DOHH2 (cell line): ENCODE measurements around the gene PCYT2.

Source experiments
- H3F3A ChIP-seq: fragments of 200-600 bp; sonication (generic), shearing (Covaris generic); 2 replicates; pipeline ENCODE4 v1.6.0; 2016; ENCODE audit warnings: antibody characterized with exemption, mild to moderate bottlenecking; ENCODE audit not compliant: control insufficient read depth, insufficient read depth
- H3K27ac ChIP-seq: fragments of 200-600 bp; sonication (generic); 2 replicates; pipeline ENCODE4 v1.5.1; 2014; ENCODE audit warnings: low read depth, mild to moderate bottlenecking, low read length, moderate library complexity
- H3K27me3 ChIP-seq: fragments of 200-600 bp; sonication (generic); 2 replicates; pipeline ENCODE4 v1.6.1; 2014; ENCODE audit warnings: mild to moderate bottlenecking, low read length, mixed read lengths; ENCODE audit not compliant: control insufficient read depth
- H3K36me3 ChIP-seq: fragments of 200-600 bp; sonication (generic); 2 replicates; pipeline ENCODE4 v1.6.1; 2014; ENCODE audit warnings: mild to moderate bottlenecking, low read length, moderate library complexity, mixed read lengths; ENCODE audit not compliant: control insufficient read depth
- H3K4me1 ChIP-seq: fragments of 200-600 bp; sonication (generic); 2 replicates; pipeline ENCODE4 v1.6.1; 2014; ENCODE audit warnings: mild to moderate bottlenecking, low read length, mixed read lengths; ENCODE audit not compliant: control insufficient read depth
- H3K4me2 ChIP-seq: fragments of 200-600 bp; sonication (generic); 2 replicates; pipeline ENCODE4 v1.6.0; 2014; ENCODE audit warnings: mild to moderate bottlenecking, low read length, moderate library complexity
- H3K4me3 ChIP-seq: fragments of 200-600 bp; sonication (generic); 2 replicates; pipeline ENCODE4 v1.5.1; 2014; ENCODE audit warnings: mild to moderate bottlenecking, low read length, mixed read lengths
- H3K79me2 ChIP-seq: fragments of 200-600 bp; sonication (generic); 2 replicates; pipeline ENCODE4 v1.6.1; 2014; ENCODE audit warnings: mild to moderate bottlenecking, low read length, mixed read lengths; ENCODE audit not compliant: control insufficient read depth
- H3K9me2 ChIP-seq: fragments of 200-600 bp; sonication (generic); replicated peaks from 2 replicates; pipeline ENCODE4 v1.6.1; 2014; ENCODE audit warnings: mild to moderate bottlenecking, low read length, mixed read lengths; ENCODE audit not compliant: control insufficient read depth
- H3K9me3 ChIP-seq: fragments of 200-600 bp; sonication (generic); 2 replicates; pipeline ENCODE4 v1.6.1; 2014; ENCODE audit warnings: antibody characterized with exemption, low read length, mixed read lengths; ENCODE audit not compliant: control insufficient read depth, insufficient read depth
- H4K20me1 ChIP-seq: fragments of 200-600 bp; sonication (generic); 2 replicates; pipeline ENCODE4 v1.6.0; 2014; ENCODE audit warnings: low read depth, mild to moderate bottlenecking, antibody characterized with exemption, low read length, moderate library complexity; ENCODE audit not compliant: control insufficient read depth, insufficient read depth
- EZH2phosphoT487 ChIP-seq: fragments of 200-600 bp; sonication (generic); IDR thresholded peaks from 2 replicates; pipeline ENCODE4 v1.6.1; 2017; ENCODE audit warnings: borderline replicate concordance, mild to moderate bottlenecking, antibody characterized with exemption, low read length, moderate library complexity, mixed read lengths
- TF ChIP-seq, protein P1 (sequence below): fragments of 200-600 bp; sonication (generic); IDR thresholded peaks from one replicate; pipeline ENCODE4 v1.5.1; 2014; ENCODE audit warnings: antibody characterized with exemption, mild to moderate bottlenecking, low read depth, low read length; ENCODE audit not compliant: poor library complexity, severe bottlenecking

Gene PCYT2

GRCh38 chr17:81854974-81855774, 56.0 kb downstream of the PCYT2 start:
- Histone ChIP-seq H3K9me3 (no peaks in the 10 kb centered on the region), H3K9me2 (no peaks in the 10 kb centered on the region), H3K4me2 (no peak overlapping the region), H3K4me3 (no peak overlapping the region), H3K36me3 (peaks cover 87% of the 10 kb centered on the region), H3K27ac (no peak overlapping the region), H3K79me2 (peaks cover 86% of the 10 kb centered on the region), H4K20me1 (peaks cover 22% of the 10 kb centered on the region), H3K4me1 (peaks cover 15% of the 10 kb centered on the region), H3F3A (no peaks in the 10 kb centered on the region), H3K27me3 (no peaks in the 10 kb centered on the region)
- TF ChIP-seq, protein P1, sequence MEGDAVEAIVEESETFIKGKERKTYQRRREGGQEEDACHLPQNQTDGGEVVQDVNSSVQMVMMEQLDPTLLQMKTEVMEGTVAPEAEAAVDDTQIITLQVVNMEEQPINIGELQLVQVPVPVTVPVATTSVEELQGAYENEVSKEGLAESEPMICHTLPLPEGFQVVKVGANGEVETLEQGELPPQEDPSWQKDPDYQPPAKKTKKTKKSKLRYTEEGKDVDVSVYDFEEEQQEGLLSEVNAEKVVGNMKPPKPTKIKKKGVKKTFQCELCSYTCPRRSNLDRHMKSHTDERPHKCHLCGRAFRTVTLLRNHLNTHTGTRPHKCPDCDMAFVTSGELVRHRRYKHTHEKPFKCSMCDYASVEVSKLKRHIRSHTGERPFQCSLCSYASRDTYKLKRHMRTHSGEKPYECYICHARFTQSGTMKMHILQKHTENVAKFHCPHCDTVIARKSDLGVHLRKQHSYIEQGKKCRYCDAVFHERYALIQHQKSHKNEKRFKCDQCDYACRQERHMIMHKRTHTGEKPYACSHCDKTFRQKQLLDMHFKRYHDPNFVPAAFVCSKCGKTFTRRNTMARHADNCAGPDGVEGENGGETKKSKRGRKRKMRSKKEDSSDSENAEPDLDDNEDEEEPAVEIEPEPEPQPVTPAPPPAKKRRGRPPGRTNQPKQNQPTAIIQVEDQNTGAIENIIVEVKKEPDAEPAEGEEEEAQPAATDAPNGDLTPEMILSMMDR: no peak
- no peak for TF ChIP-seq EZH2phosphoT487

- Histone ChIP-seq H3K9me2 (no peaks in the 10 kb centered on the region), H3K4me3 (no peak overlapping the region), H3K4me1 (no peaks in the 10 kb centered on the region), H3K9me3 (no peaks in the 10 kb centered on the region), H3F3A (no peaks in the 10 kb centered on the region), H3K27ac (no peak overlapping the region), H3K36me3 (peaks cover 66% of the 10 kb centered on the region), H3K79me2 (peaks cover 56% of the 10 kb centered on the region), H3K4me2 (no peak overlapping the region), H3K27me3 (no peaks in the 10 kb centered on the region), H4K20me1 (0 out of 2 replicates have a peak, but pooled peaks cover 3% of the 10 kb centered on the region)
- no peak for TF ChIP-seq EZH2phosphoT487
- TF ChIP-seq, protein P1: no peak
Measured at GRCh38 chr17:81852237-81852636, 59.0 kb downstream of the PCYT2 start.

DNA sequence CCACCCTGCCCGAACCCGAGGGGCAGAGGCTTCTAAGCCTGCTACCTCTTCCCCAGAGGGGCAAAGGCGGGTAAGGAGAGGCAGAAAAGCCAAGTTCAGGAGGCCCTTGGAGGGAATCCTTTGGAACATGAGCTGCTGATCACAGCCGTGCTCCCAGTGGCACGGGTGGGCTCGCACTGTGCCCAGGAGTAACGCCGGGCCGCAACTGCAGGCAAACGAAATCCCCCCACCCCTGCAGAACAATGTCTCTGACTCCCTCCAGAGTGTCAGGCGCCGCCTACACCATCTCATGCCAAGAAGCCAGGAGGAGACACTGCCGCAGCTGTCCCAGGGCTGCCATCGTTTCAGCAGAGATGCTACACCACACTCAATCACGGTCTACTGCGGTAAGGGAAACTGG, 59.8 kb downstream of the PCYT2 start:
- Histone ChIP-seq H3K27me3 (no peaks in the 10 kb centered on the region), H3K4me3 (no peak overlapping the region), H3K4me2 (no peak overlapping the region), H3K27ac (no peak overlapping the region), H4K20me1 (0 out of 2 replicates have a peak, but pooled peaks cover 3% of the 10 kb centered on the region), H3K4me1 (no peaks in the 10 kb centered on the region), H3F3A (no peaks in the 10 kb centered on the region), H3K9me3 (no peaks in the 10 kb centered on the region), H3K79me2 (peaks cover 48% of the 10 kb centered on the region), H3K9me2 (no peaks in the 10 kb centered on the region), H3K36me3 (peaks cover 66% of the 10 kb centered on the region)
- TF ChIP-seq EZH2phosphoT487: no peak
- TF ChIP-seq, protein P1: no peak
